Endothelial cell of umbilical vein (primary cell): ENCODE measurements around the gene FBLN7. TPM values are rescaled to one million over a fixed set of nuclear protein-coding genes. Genes with fewer than 3 reads are reported as not detected.
A peak's percentile ranks its signal among the peaks of the same experiment; 100 is the strongest.
"Not testable (repeated sequence)": the region's sequence is repeated elsewhere in the genome, so short reads cannot be mapped to it uniquely, and the experiment has no call there.

Experiments used
- BruUV-seq: library from RNA; stranded (reverse); fragments of 400-500 nt; replicated peaks from 2 replicates; lab custom pipeline; 2021; lab: Mats Ljungman, UMichigan
- CTCF ChIA-PET: fragments of 300-600, 350-600 bp; sonication (Branson Sonifier 250); formaldehyde crosslinking; loops from one replicate; lab custom pipeline; 2021; ENCODE audit warnings: antibody characterized with exemption, inconsistent platforms; lab: Charles Lee
- POLR2A ChIA-PET: fragments of 300-600, 350-600 bp; sonication (Branson Sonifier 250); formaldehyde crosslinking; loops from one replicate; lab custom pipeline; 2021; ENCODE audit warnings: antibody characterized with exemption, inconsistent platforms; lab: Charles Lee
- DNase-seq: peaks from one replicate; pipeline ENCODE4 v3.0.0-alpha.2; 2011; ENCODE audit warnings: low read depth, low spot score
- FAIRE-seq: peaks from 2 replicates; lab custom pipeline; 2011; peaks lifted over from hg19 to GRCh38; lab: Jason Lieb, UNC
- H2AFZ ChIP-seq: 2 replicates; pipeline ENCODE4 v1.6.0; 2012; ENCODE audit warnings: low read depth, low read length, control low read depth, inconsistent platforms
- H3K27ac ChIP-seq: 2 replicates; pipeline ENCODE4 v1.5.1; 2011; ENCODE audit warnings: low read depth, mild to moderate bottlenecking, control low read depth, low read length, moderate library complexity; ENCODE audit not compliant: insufficient read depth
- H3K27me3 ChIP-seq, 2 experiments: 2 replicates each; pipeline versions ENCODE4 v1.6.0 to v1.6.1; 2011; ENCODE audit warnings: low read length in 2 of 2, mixed read lengths in 1 of 2; ENCODE audit not compliant: control insufficient read depth in 2 of 2, insufficient read depth in 2 of 2
- H3K36me3 ChIP-seq, 2 experiments: 2 replicates in 1 of 2; 3 replicates in 1 of 2; pipeline ENCODE4 v1.5.1; 2011; ENCODE audit warnings: low read length in 2 of 2, mild to moderate bottlenecking in 1 of 2, moderate library complexity in 1 of 2; ENCODE audit not compliant: control insufficient read depth in 2 of 2, insufficient read depth in 2 of 2; ENCODE audit errors: extremely low read depth in 1 of 2
- H3K4me1 ChIP-seq: 3 replicates; pipeline ENCODE4 v1.5.1; 2011; ENCODE audit warnings: mild to moderate bottlenecking, low read length; ENCODE audit not compliant: control insufficient read depth, insufficient read depth; ENCODE audit errors: extremely low read depth
- H3K4me2 ChIP-seq: 2 replicates; pipeline ENCODE4 v1.6.1; 2011; ENCODE audit warnings: low read length, control low read depth, mixed read lengths; ENCODE audit not compliant: insufficient read depth
- H3K4me3 ChIP-seq, 3 experiments: fragments of 200-600 bp in 1 of 3; sonication (generic), shearing (Covaris generic) in 1 of 3; replicated peaks in 1 of 3; 2 replicates each; pipeline ENCODE4 v1.5.1; 2011 to 2016; ENCODE audit warnings: control low read depth in 3 of 3, low read length in 3 of 3, mild to moderate bottlenecking in 2 of 3, inconsistent platforms in 1 of 3, low read depth in 1 of 3, moderate library complexity in 1 of 3; ENCODE audit not compliant: insufficient read depth in 1 of 3
- H3K79me2 ChIP-seq: 2 replicates; pipeline ENCODE4 v1.6.0; 2012; ENCODE audit warnings: low read length, inconsistent platforms; ENCODE audit not compliant: control insufficient read depth, insufficient read depth
- H3K9ac ChIP-seq: replicated peaks from 2 replicates; pipeline ENCODE3; 2011; ENCODE audit warnings: low read length, control low read depth; ENCODE audit not compliant: insufficient read depth; ENCODE audit errors: extremely low read depth
- H3K9me1 ChIP-seq: replicated peaks from 3 replicates; pipeline ENCODE4 v1.6.0; 2011; ENCODE audit warnings: mild to moderate bottlenecking, low read length; ENCODE audit not compliant: control insufficient read depth, insufficient read depth; ENCODE audit errors: extremely low read depth
- H3K9me3 ChIP-seq: replicated peaks from 2 replicates; pipeline ENCODE4 v1.5.1; 2012; ENCODE audit warnings: low read length, inconsistent platforms; ENCODE audit not compliant: control insufficient read depth, insufficient read depth
- H4K20me1 ChIP-seq: replicated peaks from 2 replicates; pipeline ENCODE3; 2011; ENCODE audit warnings: mild to moderate bottlenecking, low read length; ENCODE audit not compliant: control insufficient read depth, insufficient read depth; ENCODE audit errors: extremely low read depth
- EZH2 ChIP-seq: IDR thresholded peaks from 2 replicates; pipeline ENCODE4 v1.6.1; 2012; ENCODE audit warnings: borderline replicate concordance, low read depth, mild to moderate bottlenecking, moderate library complexity, low read length, inconsistent platforms; ENCODE audit not compliant: severe bottlenecking
- FOS ChIP-seq: IDR thresholded peaks from 2 replicates; pipeline ENCODE4 v1.6.1; 2011; ENCODE audit warnings: mild to moderate bottlenecking, low read length, moderate library complexity, borderline replicate concordance; ENCODE audit not compliant: insufficient read depth
- GATA2 ChIP-seq: IDR thresholded peaks from 2 replicates; pipeline ENCODE4 v1.7.0; 2011; ENCODE audit warnings: low read depth, mild to moderate bottlenecking, moderate library complexity, mixed read lengths, low read length; ENCODE audit not compliant: insufficient read length, insufficient read depth
- JUN ChIP-seq: IDR thresholded peaks from 2 replicates; pipeline ENCODE4 v1.6.1; 2011; ENCODE audit warnings: borderline replicate concordance, low read depth; ENCODE audit not compliant: insufficient read length, insufficient read depth
- MYC ChIP-seq: IDR thresholded peaks from one replicate; pipeline ENCODE4 v1.6.1; 2011; ENCODE audit warnings: mild to moderate bottlenecking, low read depth, low read length
- POLR2A ChIP-seq: IDR thresholded peaks from 2 replicates; pipeline ENCODE4 v1.6.1; 2012; ENCODE audit warnings: low read depth, mild to moderate bottlenecking, control low read depth, low read length
- POLR2AphosphoS5 ChIP-seq: IDR thresholded peaks from 2 replicates; pipeline ENCODE4 v1.6.1; 2012; ENCODE audit warnings: low read depth, mild to moderate bottlenecking, control low read depth, low read length, moderate library complexity; ENCODE audit not compliant: insufficient read depth
- dilution Hi-C: fragments of 300-500 bp; cut with MboI; formaldehyde crosslinking; loops from one replicate; pipeline ENCODE4 v1.15.0; 2019; ENCODE audit warnings: low sequenced_read_pairs; ENCODE audit not compliant: extremely low pct_ligation_motif_present
- intact Hi-C: fragments of 100-400 bp; cut with micrococcal nuclease; formaldehyde crosslinking; loops from one replicate; pipeline ENCODE4 v1.10.0; 2022
- polyA plus RNA-seq, 4 experiments: library from polyadenylated mRNA; depleted of rRNA in 3 of 4; stranded (reverse) in 3 of 4; unstranded in 1 of 4; fragments of >200 nt; gene quantifications; 2 replicates each; pipeline versions ENCODE4 v1.2.1 to v1.2.3, GENCODE V29; 2011 to 2012; ENCODE audit warnings: missing spikeins in 1 of 4
- total RNA-seq: library from RNA; stranded (reverse); gene quantifications from 2 replicates; pipeline ENCODE4 v1.2.3, GENCODE V29; 2021
- TF ChIP-seq, protein P1 (sequence below), 2 donors: IDR thresholded peaks; 1 replicate in 1 of 2; 2 replicates in 1 of 2; pipeline ENCODE4 v1.5.1; 2011; ENCODE audit warnings: low read length in 2 of 2, mild to moderate bottlenecking in 2 of 2, moderate library complexity in 2 of 2, control low read depth in 1 of 2, inconsistent platforms in 1 of 2, low read depth in 1 of 2; ENCODE audit not compliant: insufficient read depth in 1 of 2; ENCODE audit errors: extremely low read depth in 1 of 2
- TF ChIP-seq, protein P2 (sequence below): IDR thresholded peaks from 2 replicates; pipeline ENCODE4 v1.6.1; 2011; ENCODE audit not compliant: insufficient read depth, insufficient read length

The FBLN7 gene
- total and polyA plus RNA-seq, 2 donors (not counting 3 experiments of a cell fraction or from before 2014, with no cell fraction given) = 3.1 to 3.3 TPM

DNA sequence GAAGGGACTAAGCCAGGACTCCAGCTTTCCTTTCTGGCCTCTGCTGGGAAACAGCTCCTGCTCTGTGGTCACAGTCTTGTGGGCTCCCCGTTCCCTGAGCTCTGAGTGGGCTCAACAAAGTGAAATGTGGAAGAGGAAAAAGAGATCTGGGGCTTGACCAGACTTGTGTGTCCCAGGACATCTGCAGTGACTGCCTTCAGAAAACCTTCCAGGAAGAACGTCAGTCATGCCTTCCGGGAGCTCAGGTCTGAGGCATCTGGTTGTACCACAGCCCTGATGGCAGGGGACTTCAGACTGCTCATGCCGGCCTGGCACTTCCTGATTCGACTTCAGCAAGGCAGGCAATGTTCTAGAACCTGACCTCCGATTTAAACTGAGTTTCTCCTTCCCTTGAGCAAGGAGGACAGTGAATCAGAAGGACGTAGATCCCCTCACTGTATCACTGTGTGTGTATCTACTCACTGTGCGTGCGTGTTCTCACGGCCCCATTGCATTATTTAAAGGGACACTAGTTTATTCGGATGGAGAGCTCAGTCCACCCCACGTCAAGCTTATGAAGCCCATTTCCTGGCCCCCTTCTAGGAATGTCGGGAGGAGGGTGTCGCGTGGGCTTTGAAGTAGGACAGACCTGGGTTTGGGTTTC lies 548 bp upstream of the FBLN7 start:
- CTCF ChIA-PET = interaction anchor here (1.1 to 1.2 kb wide), 3 partner anchors 16 to 83 kb away, joined by 3 to 4 read pairs (median 3); partner anchors contain the start of gene TMEM87B
- DNase-seq (no peak), FAIRE-seq (peak; percentile 76)
- no peaks in the 10 kb centered on the region for H3K9me3 ChIP-seq
- TF ChIP-seq MYC (no peak), GATA2 (no peak), EZH2 (no peak), JUN (no peak), POLR2AphosphoS5 (no peak), FOS (no peak), POLR2A (no peak)
- TF ChIP-seq, protein P1, sequence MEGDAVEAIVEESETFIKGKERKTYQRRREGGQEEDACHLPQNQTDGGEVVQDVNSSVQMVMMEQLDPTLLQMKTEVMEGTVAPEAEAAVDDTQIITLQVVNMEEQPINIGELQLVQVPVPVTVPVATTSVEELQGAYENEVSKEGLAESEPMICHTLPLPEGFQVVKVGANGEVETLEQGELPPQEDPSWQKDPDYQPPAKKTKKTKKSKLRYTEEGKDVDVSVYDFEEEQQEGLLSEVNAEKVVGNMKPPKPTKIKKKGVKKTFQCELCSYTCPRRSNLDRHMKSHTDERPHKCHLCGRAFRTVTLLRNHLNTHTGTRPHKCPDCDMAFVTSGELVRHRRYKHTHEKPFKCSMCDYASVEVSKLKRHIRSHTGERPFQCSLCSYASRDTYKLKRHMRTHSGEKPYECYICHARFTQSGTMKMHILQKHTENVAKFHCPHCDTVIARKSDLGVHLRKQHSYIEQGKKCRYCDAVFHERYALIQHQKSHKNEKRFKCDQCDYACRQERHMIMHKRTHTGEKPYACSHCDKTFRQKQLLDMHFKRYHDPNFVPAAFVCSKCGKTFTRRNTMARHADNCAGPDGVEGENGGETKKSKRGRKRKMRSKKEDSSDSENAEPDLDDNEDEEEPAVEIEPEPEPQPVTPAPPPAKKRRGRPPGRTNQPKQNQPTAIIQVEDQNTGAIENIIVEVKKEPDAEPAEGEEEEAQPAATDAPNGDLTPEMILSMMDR (IDR thresholded peaks at IDR 0.05; ENCODE audit: extremely low read depth in 1 of 2, insufficient read depth in 1 of 2, low read depth in 1 of 2, low read length in 2 of 2) = no peak
- TF ChIP-seq, protein P2, sequence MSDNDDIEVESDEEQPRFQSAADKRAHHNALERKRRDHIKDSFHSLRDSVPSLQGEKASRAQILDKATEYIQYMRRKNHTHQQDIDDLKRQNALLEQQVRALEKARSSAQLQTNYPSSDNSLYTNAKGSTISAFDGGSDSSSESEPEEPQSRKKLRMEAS = no peak
- peak overlapping the region; percentile 92 for H3K4me2 ChIP-seq
- peak overlapping the region; percentile 96 for H2AFZ ChIP-seq
- dilution Hi-C loops (no loop called here), intact Hi-C loops (loop anchor here (5.0 kb wide), 1 partner anchor 120 kb away; the partner anchor contains the start of gene ZC3H8)
- H3K9me1 ChIP-seq = no peaks in the 10 kb centered on the region
- H3K36me3 ChIP-seq = no peaks in the 10 kb centered on the region
- no peak overlapping the region for H3K9ac ChIP-seq
- no peaks in the 10 kb centered on the region for H3K79me2 ChIP-seq
- H3K4me3 ChIP-seq = peak overlapping the region; percentile 32 to 56 (median 55)
- no TSS peak for BruUV-seq
- POLR2A ChIA-PET = no interaction called here
- H4K20me1 ChIP-seq = no peaks in the 10 kb centered on the region
- H3K27ac ChIP-seq = peak overlapping the region; percentile 1
- peaks cover 9% of the 10 kb centered on the region for H3K4me1 ChIP-seq
- no peaks in the 10 kb centered on the region for H3K27me3 ChIP-seq

DNA sequence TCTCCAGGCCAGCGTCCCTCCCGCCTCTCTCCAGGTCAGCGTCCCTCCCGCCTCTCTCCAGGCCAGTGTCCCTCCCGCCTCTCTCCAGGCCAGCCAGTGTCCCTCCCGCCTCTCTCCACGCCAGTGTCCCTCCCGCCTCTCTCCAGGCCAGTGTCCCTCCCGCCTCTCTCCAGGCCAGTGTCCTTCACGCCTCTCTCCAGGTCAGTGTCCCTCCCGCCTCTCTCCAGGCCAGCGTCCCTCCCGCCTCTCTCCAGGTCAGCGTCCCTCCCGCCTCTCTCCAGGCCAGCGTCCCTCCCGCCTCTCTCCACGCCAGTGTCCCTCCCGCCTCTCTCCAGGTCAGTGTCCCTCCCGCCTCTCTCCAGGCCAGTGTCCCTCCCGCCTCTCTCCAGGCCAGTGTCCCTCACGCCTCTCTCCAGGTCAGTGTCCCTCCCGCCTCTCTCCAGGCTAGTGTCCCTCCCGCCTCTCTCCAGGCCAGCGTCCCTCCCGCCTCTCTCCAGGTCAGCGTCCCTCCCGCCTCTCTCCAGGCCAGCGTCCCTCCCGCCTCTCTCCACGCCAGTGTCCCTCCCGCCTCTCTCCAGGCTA lies 939 bp downstream of the FBLN7 start:
- H3K9me3 ChIP-seq, DNase-seq, H3K27ac ChIP-seq, H3K4me1 ChIP-seq, H4K20me1 ChIP-seq, dilution Hi-C loops, BruUV-seq, H3K27me3 ChIP-seq, FAIRE-seq, POLR2A ChIA-PET, H3K9ac ChIP-seq, H3K36me3 ChIP-seq, H3K9me1 ChIP-seq, H3K79me2 ChIP-seq, CTCF ChIA-PET: not testable (repeated sequence)
- Histone ChIP-seq H3K4me3 (peak overlapping the region in 1 of 3 experiments; percentile 55), H3K4me2 (peak overlapping the region; percentile 38), H2AFZ (peak overlapping the region; percentile 55)
- intact Hi-C loops = loop anchor here (5.0 kb wide), 1 partner anchor 118 kb away; the partner anchor contains the start of gene ZC3H8
